Astrocyte (in vitro differentiated cells and primary cell): ENCODE data around the gene SCARF2. TPM values are rescaled to one million over a fixed set of nuclear protein-coding genes. Genes with fewer than 3 reads are reported as not detected.

ENCODE experiments used
- DNase-seq: peaks from one replicate; pipeline ENCODE4 v3.0.0-alpha.2; 2010; ENCODE audit warnings: low read depth
- FAIRE-seq: peaks from 2 replicates; lab custom pipeline; 2011; peaks lifted over from hg19 to GRCh38; lab: Jason Lieb, UNC
- H2AFZ ChIP-seq: 2 replicates; pipeline ENCODE4 v1.6.0; 2012; ENCODE audit warnings: low read depth, low read length, inconsistent platforms
- H3K27ac ChIP-seq: 2 replicates; pipeline ENCODE4 v1.5.1; 2011; ENCODE audit warnings: low read depth, low read length, inconsistent platforms
- H3K27me3 ChIP-seq: 2 replicates; pipeline ENCODE4 v1.6.0; 2011; ENCODE audit warnings: low read length, inconsistent platforms; ENCODE audit not compliant: insufficient read depth
- H3K36me3 ChIP-seq: 2 replicates; pipeline ENCODE4 v1.5.1; 2011; ENCODE audit warnings: low read length, inconsistent platforms; ENCODE audit not compliant: insufficient read depth
- H3K4me1 ChIP-seq: 2 replicates; pipeline ENCODE4 v1.5.1; 2011; ENCODE audit warnings: low read length, inconsistent platforms; ENCODE audit not compliant: insufficient read depth
- H3K4me2 ChIP-seq: 2 replicates; pipeline ENCODE4 v1.6.0; 2012; ENCODE audit warnings: low read length, inconsistent platforms
- H3K4me3 ChIP-seq: 2 replicates; pipeline ENCODE4 v1.5.1; 2011; ENCODE audit warnings: low read depth, mild to moderate bottlenecking, low read length, inconsistent platforms; ENCODE audit not compliant: insufficient read depth
- H3K79me2 ChIP-seq: 2 replicates; pipeline ENCODE4 v1.6.0; 2012; ENCODE audit warnings: mild to moderate bottlenecking, low read length, inconsistent platforms; ENCODE audit not compliant: insufficient read depth
- H3K9ac ChIP-seq: 2 replicates; pipeline ENCODE4 v1.6.0; 2012; ENCODE audit warnings: mild to moderate bottlenecking, low read length, inconsistent platforms
- H3K9me3 ChIP-seq: 2 replicates; pipeline ENCODE4 v1.5.1; 2012; ENCODE audit warnings: low read depth, mild to moderate bottlenecking, low read length, inconsistent platforms; ENCODE audit not compliant: insufficient read depth
- H4K20me1 ChIP-seq: 2 replicates; pipeline ENCODE4 v1.6.0; 2012; ENCODE audit warnings: low read length, inconsistent platforms; ENCODE audit not compliant: insufficient read depth
- H3K27ac Mint-ChIP-seq: one replicate; pipeline ENCODE4 v1.8.0; 2021; ENCODE audit warnings: mild to moderate bottlenecking, mixed read lengths; ENCODE audit not compliant: unreplicated experiment
- H3K27me3 Mint-ChIP-seq: one replicate; pipeline ENCODE4 v1.8.0; 2021; ENCODE audit warnings: low read depth, mixed read lengths; ENCODE audit not compliant: unreplicated experiment
- H3K36me3 Mint-ChIP-seq: one replicate; pipeline ENCODE4 v1.8.0; 2021; ENCODE audit warnings: low read depth, mixed read lengths; ENCODE audit not compliant: unreplicated experiment
- H3K4me1 Mint-ChIP-seq: one replicate; pipeline ENCODE4 v1.8.0; 2021; ENCODE audit warnings: low read depth, mixed read lengths; ENCODE audit not compliant: unreplicated experiment
- H3K4me3 Mint-ChIP-seq: one replicate; pipeline ENCODE4 v1.8.0; 2021; ENCODE audit warnings: mild to moderate bottlenecking, moderate library complexity, mixed read lengths; ENCODE audit not compliant: unreplicated experiment
- H3K9me3 Mint-ChIP-seq: one replicate; pipeline ENCODE4 v1.8.0; 2021; ENCODE audit warnings: mild to moderate bottlenecking, mixed read lengths; ENCODE audit not compliant: unreplicated experiment
- EZH2 ChIP-seq: IDR thresholded peaks from 2 replicates; pipeline ENCODE4 v1.6.1; 2012; ENCODE audit warnings: mild to moderate bottlenecking, low read length, inconsistent platforms; ENCODE audit not compliant: insufficient read depth
- total RNA-seq: library from RNA; stranded (reverse); gene quantifications from 2 replicates; pipeline ENCODE4 v1.2.1, GENCODE V29; 2021
- TF ChIP-seq, protein P1 (sequence below): IDR thresholded peaks from 2 replicates; pipeline ENCODE4 v1.5.1; 2011; ENCODE audit warnings: low read depth, mild to moderate bottlenecking, inconsistent platforms, low read length, moderate library complexity; ENCODE audit not compliant: insufficient read depth

The SCARF2 gene
- total RNA-seq, 1 donor from 2014 or later: 17.3 TPM

DNA sequence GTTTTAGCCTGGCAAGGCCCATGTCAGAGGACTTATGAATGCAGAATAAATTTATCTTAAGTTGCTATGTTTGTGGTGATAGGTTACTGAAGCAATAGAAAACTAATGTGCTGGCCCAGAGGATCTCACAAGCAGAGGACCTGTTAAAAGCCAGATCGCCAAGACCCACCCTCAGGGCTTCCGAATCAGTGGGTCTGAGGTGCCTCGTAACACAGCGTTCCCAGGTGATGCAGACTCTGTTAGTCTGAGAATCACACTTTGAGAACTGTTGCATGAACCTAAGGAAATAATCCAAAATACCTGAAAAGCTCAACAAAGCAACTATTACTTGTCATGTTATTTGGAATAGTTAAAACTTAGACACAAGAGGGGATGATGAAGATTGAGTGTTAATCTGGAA lies 6.7 kb upstream of the SCARF2 start:
- Mint-ChIP-seq H3K27me3 (peaks cover 13% of the 10 kb centered on the region), H3K9me3 (no peaks in the 10 kb centered on the region), H3K36me3 (peaks cover 19% of the 10 kb centered on the region), H3K4me1 (no peaks in the 10 kb centered on the region), H3K4me3 (no peak overlapping the region), H3K27ac (no peak overlapping the region)
- TF ChIP-seq, protein P1, sequence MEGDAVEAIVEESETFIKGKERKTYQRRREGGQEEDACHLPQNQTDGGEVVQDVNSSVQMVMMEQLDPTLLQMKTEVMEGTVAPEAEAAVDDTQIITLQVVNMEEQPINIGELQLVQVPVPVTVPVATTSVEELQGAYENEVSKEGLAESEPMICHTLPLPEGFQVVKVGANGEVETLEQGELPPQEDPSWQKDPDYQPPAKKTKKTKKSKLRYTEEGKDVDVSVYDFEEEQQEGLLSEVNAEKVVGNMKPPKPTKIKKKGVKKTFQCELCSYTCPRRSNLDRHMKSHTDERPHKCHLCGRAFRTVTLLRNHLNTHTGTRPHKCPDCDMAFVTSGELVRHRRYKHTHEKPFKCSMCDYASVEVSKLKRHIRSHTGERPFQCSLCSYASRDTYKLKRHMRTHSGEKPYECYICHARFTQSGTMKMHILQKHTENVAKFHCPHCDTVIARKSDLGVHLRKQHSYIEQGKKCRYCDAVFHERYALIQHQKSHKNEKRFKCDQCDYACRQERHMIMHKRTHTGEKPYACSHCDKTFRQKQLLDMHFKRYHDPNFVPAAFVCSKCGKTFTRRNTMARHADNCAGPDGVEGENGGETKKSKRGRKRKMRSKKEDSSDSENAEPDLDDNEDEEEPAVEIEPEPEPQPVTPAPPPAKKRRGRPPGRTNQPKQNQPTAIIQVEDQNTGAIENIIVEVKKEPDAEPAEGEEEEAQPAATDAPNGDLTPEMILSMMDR: no peak
- no peak for TF ChIP-seq EZH2
- Histone ChIP-seq H3K9ac (no peak overlapping the region), H3K4me2 (no peak overlapping the region), H3K4me1 (no peaks in the 10 kb centered on the region), H3K9me3 (no peaks in the 10 kb centered on the region), H3K27me3 (no peaks in the 10 kb centered on the region), H4K20me1 (peaks cover 8% of the 10 kb centered on the region), H3K36me3 (no peaks in the 10 kb centered on the region), H3K79me2 (no peaks in the 10 kb centered on the region), H3K27ac (no peak overlapping the region), H3K4me3 (no peak overlapping the region), H2AFZ (no peak overlapping the region)
- FAIRE-seq (no peak), DNase-seq (no peak)

DNA sequence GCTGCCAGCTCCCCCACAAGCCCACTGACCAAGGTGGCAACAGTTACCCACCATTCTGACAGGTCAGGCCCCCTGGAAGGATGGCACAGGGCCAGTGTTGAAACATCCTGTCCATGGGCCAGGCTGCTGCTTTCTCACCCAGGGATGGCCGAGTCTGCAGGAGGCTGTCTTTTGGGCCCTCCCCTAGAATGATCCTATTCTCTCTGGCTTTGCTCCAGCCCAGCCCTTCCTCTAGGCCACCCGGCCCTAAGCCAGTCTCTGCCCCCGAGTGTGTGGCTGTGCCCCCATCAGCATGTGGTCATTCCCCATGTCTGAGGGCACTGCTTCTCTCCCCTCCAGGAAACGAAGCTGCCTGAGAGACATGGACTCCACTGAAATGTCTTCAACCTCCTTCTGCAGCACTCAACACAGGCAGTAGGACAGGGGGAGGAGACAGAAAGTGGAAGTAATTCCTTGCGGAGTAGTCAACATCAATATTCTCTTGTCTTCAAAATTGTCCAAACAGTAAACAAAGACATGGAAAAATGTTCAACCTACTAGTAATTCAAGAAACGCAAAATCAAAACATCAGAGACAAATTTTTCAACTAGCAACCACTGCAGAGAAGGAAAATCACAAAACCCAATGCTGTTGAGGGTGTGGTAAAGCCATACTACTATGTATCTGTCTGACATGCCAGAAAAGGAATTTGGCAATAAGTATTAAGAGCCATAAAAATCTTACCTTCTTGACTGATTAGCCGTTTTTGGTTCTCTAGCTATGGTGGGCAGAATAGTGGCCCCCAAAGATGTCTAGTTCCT lies 5.1 kb upstream of the SCARF2 start:
- Mint-ChIP-seq H3K9me3 (no peaks in the 10 kb centered on the region), H3K27me3 (peaks cover 18% of the 10 kb centered on the region), H3K27ac (no peak overlapping the region), H3K36me3 (peaks cover 21% of the 10 kb centered on the region), H3K4me3 (no peak overlapping the region), H3K4me1 (peaks cover 3% of the 10 kb centered on the region)
- no peak overlapping the region for H3K27ac ChIP-seq
- no peak for FAIRE-seq
- H3K4me2 ChIP-seq: no peak overlapping the region
- no peak for DNase-seq
- H3K27me3 ChIP-seq: no peaks in the 10 kb centered on the region
- no peaks in the 10 kb centered on the region for H3K36me3 ChIP-seq
- no peaks in the 10 kb centered on the region for H3K79me2 ChIP-seq
- no peaks in the 10 kb centered on the region for H3K9me3 ChIP-seq
- TF ChIP-seq EZH2: no peak
- TF ChIP-seq, protein P1: no peak
- H3K4me1 ChIP-seq: peaks cover 4% of the 10 kb centered on the region
- H3K4me3 ChIP-seq: no peak overlapping the region
- H2AFZ ChIP-seq: no peak overlapping the region
- peaks cover 14% of the 10 kb centered on the region for H4K20me1 ChIP-seq
- no peak overlapping the region for H3K9ac ChIP-seq
